ENCODE results near the gene PEX5L.

PEX5L gene

DNA sequence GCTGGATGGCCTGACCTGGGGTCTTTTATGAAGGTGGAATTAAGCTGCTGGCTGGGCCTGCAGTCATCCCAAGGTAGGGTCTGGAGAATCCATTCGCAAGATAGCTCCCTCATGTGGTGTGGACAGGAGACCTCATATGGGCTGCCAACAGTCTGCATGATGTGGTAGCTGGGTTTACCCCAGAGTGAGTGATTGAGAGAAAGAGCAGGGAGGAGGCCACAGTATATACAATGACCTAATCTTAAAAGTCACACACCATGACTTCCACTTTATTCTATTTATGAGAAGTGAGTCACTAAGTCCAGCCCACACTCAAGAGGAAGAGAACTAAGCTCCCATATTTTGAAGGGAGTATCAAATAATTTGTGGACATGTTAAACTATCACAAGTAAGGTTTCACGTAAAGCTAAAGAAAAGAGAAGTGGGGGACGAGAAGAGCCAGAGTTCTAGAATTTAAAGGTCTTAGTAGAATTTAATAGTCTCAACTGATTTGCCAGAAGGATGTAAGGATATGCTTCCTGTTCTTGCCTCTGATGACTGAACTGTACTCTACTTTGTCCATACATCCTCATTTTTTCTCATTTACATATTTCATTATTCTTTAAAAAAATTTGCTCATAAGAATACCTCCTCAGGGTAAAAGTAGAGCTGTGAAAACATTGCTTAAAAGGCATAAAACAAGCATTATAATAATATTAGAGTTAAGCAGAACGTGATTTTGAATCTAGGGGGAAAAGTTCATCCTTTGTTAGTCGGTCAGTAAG lies 184.4 kb downstream of the PEX5L start:
- peak; percentile 54 for DNase-seq (ENCODE audit: low spot score)
- TF ChIP-seq, protein P1, sequence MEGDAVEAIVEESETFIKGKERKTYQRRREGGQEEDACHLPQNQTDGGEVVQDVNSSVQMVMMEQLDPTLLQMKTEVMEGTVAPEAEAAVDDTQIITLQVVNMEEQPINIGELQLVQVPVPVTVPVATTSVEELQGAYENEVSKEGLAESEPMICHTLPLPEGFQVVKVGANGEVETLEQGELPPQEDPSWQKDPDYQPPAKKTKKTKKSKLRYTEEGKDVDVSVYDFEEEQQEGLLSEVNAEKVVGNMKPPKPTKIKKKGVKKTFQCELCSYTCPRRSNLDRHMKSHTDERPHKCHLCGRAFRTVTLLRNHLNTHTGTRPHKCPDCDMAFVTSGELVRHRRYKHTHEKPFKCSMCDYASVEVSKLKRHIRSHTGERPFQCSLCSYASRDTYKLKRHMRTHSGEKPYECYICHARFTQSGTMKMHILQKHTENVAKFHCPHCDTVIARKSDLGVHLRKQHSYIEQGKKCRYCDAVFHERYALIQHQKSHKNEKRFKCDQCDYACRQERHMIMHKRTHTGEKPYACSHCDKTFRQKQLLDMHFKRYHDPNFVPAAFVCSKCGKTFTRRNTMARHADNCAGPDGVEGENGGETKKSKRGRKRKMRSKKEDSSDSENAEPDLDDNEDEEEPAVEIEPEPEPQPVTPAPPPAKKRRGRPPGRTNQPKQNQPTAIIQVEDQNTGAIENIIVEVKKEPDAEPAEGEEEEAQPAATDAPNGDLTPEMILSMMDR (IDR thresholded peaks at IDR 0.05; ENCODE audit: extremely low read depth, missing control alignments), result no peak

DNA sequence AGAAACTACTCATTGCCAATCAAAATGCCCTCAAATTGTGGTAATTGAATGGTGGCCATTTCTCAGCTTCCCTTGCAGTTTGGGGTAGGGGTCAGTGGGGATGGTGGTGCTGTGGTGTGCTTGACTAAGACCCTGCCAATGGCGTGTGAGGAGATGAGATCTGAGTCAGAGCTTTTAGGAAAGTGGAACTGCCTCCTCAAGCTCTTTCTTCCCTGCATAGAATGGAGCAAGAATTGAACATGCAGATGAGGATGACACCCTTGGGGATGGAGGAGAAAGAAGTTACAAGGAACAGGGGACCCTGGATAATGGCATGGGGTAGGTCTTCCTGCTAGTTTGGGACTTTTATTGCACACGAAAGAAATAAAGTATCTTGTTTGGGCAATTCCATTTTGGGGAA lies 188.0 kb downstream of the PEX5L start:
- TF ChIP-seq, protein P1 (IDR thresholded peaks at IDR 0.05; ENCODE audit: extremely low read depth, missing control alignments), result no peak
- DNase-seq (ENCODE audit: low spot score), result no peak

DNA sequence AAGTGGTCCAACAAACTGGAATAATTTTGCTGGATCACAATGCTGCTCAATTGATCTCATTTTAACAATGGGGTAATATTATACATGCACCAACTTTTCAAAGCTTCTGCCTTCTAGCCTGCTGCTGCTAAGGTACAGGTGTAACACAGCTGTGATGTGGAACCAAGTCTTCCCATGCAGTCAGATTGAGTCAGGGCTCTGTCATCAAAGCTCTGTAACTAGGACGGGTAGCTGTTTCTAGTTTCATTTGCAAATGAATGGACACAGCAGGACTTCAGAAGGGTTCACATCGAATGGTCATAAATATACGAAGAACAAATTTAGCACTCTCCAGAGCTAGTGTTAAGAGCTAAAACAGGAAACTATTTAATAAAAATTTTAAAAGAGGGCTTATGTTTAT lies 194.7 kb downstream of the PEX5L start:
- TF ChIP-seq, protein P1 (IDR thresholded peaks at IDR 0.05; ENCODE audit: extremely low read depth, missing control alignments), result no peak
- no peak for DNase-seq (ENCODE audit: low spot score)

DNA sequence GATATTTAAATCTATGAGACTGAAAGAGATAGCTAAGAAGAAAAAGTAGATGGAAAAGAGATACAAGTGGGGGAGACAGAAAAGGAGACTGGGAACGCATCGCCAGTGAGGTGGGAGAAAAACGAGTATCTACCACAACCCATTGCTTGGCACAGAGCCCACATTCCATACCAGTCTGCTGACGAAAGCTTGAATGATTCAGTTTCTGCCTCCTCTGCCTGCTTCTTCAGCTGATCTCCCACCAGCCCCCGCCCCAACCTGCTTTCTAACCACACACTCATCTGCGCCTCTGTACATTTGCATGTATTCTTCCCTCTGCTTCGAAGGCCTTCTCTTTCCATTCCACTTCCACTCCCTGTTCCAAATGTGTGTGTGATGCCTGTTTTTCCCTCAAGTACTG lies 195.8 kb downstream of the PEX5L start:
- TF ChIP-seq, protein P1 (IDR thresholded peaks at IDR 0.05; ENCODE audit: extremely low read depth, missing control alignments), result no peak
- no peak for DNase-seq (ENCODE audit: low spot score)

DNA sequence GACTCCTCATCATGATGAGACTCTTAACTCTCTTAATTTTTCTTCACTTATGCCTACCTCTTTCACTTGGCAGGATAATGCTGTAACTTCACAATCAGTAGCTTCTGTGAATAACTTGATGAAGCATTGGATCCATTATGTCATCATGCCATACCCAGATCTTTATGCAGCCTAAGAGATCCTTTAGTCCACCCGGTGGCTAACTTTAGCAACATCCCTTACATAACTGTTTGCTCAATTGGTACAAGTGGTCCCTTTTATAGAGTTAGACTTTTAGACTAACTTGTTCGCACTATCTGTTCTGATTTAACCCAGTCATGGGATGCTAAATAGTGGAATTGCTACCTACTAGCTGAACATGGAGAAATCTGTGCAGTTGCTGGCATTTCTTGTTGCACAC lies 199.4 kb downstream of the PEX5L start:
- TF ChIP-seq, protein P1 (IDR thresholded peaks at IDR 0.05; ENCODE audit: extremely low read depth, missing control alignments), result no peak
- no peak for DNase-seq (ENCODE audit: low spot score)

DNA sequence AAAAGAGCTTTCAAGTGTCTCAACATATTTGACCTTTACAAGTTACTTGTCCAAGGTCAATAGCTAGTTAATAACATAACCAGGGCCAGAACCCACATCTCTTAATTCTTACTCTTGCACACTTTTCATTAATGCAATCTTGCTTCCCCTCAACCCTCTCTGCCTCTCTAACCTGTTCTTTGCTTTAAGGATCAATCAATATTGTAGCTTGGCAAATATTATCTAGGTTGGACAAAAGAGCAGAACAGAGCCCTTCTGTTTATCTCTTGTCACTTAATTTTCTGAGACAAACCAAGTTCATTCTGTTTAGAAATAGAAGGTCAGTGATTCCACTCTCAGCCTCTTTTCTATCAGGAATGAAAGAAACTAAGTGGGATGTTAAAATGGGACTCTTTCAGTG lies 203.4 kb downstream of the PEX5L start:
- TF ChIP-seq, protein P1 (IDR thresholded peaks at IDR 0.05; ENCODE audit: extremely low read depth, missing control alignments), result no peak

DNA sequence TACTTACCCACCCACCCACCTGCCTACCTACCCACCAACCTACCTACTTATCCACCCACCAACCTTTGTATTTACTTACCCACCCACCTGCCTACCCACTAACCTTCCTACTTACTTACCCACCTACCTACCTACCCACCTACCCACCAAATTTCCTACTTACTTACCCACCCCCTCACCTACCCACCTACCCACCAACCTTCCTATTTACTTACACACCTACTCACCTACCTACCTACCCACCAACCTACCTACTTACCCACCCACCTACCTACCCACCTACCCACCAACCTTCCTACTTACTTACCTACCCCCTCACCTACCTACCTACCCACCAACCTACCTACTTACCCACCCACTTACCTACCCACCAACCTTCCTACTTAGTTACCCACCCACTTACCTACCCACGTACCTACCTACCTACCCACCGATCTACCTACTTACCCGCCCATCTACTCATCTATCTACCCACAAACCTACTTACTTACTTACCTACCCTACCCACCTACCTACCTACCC lies 204.3 kb downstream of the PEX5L start:
- no peak for DNase-seq (ENCODE audit: low spot score)
- TF ChIP-seq, protein P1 (IDR thresholded peaks at IDR 0.05; ENCODE audit: extremely low read depth, missing control alignments), result no peak

More for the DNA sequence above, 203.4 kb downstream of the PEX5L start:
- DNase-seq (ENCODE audit: low spot score), result no peak

All from GM20000 (cell line).